Measurements from ENCODE around the gene LRMDA.

DNA sequence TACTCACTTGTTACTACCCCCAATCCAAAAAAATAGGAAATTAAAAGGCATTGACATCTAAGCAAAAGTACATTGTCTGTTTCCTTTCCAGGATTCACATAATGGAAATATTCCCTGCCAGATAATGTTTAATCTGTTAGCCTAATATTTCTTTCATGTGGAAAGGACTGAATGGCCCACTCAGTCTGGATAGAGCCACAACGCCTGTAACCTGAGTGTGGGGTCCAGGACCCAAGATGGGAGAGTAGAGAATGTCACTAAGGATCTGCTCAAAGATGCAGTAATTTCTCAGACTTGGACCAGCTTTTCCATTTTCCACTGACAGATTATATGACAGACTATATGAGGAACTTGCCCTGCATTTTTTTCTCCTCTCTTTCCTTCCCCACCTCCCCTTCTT, 1117.3 kb downstream of the LRMDA start:
- TF ChIP-seq, protein P1, sequence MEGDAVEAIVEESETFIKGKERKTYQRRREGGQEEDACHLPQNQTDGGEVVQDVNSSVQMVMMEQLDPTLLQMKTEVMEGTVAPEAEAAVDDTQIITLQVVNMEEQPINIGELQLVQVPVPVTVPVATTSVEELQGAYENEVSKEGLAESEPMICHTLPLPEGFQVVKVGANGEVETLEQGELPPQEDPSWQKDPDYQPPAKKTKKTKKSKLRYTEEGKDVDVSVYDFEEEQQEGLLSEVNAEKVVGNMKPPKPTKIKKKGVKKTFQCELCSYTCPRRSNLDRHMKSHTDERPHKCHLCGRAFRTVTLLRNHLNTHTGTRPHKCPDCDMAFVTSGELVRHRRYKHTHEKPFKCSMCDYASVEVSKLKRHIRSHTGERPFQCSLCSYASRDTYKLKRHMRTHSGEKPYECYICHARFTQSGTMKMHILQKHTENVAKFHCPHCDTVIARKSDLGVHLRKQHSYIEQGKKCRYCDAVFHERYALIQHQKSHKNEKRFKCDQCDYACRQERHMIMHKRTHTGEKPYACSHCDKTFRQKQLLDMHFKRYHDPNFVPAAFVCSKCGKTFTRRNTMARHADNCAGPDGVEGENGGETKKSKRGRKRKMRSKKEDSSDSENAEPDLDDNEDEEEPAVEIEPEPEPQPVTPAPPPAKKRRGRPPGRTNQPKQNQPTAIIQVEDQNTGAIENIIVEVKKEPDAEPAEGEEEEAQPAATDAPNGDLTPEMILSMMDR (IDR thresholded peaks at IDR 0.05): no peak
- TF ChIP-seq EZH2 (IDR thresholded peaks at IDR 0.05): no peak
- no peak for TF ChIP-seq EZH2phosphoT487 (IDR thresholded peaks at IDR 0.05)

Data from neural progenitor cell (in vitro differentiated cells).